IPS DF 6.9 (cell line): ENCODE data around the gene TCF4.

Experiments
- DNase-seq: peaks from one replicate; pipeline ENCODE4 v3.0.0-alpha.2; 2013; ENCODE audit warnings: low read depth, low spot score
- H3K27ac ChIP-seq: one replicate; pipeline ENCODE4 v1.5.1; 2013; ENCODE audit warnings: low read length, control low read depth
- H3K27me3 ChIP-seq: 2 replicates; pipeline ENCODE4 v1.6.1; 2013; ENCODE audit warnings: mild to moderate bottlenecking, low read length; ENCODE audit not compliant: control insufficient read depth, insufficient read depth
- H3K36me3 ChIP-seq: 2 replicates; pipeline ENCODE4 v1.6.1; 2013; ENCODE audit warnings: low read length; ENCODE audit not compliant: control insufficient read depth, insufficient read depth
- H3K4me1 ChIP-seq: 2 replicates; pipeline ENCODE4 v1.6.1; 2013; ENCODE audit warnings: low read length; ENCODE audit not compliant: control insufficient read depth, insufficient read depth
- H3K4me3 ChIP-seq: 2 replicates; pipeline ENCODE4 v1.5.1; 2013; ENCODE audit warnings: mild to moderate bottlenecking, low read length
- H3K9me3 ChIP-seq: 2 replicates; pipeline ENCODE4 v1.6.1; 2013; ENCODE audit warnings: low read length, inconsistent platforms; ENCODE audit not compliant: control insufficient read depth, insufficient read depth
- WGBS: extraction: QIAGEN DNeasy Blood & Tissue Kit; methylation state at CpG from one replicate; pipeline ENCODE4 v1.1.7; 2013; ENCODE audit warnings: mixed read lengths, missing lambda C conversion rate; ENCODE audit not compliant: insufficient read length, insufficient coverage; 5-methylcytosine and 5-hydroxymethylcytosine counted together

TCF4 gene

DNA sequence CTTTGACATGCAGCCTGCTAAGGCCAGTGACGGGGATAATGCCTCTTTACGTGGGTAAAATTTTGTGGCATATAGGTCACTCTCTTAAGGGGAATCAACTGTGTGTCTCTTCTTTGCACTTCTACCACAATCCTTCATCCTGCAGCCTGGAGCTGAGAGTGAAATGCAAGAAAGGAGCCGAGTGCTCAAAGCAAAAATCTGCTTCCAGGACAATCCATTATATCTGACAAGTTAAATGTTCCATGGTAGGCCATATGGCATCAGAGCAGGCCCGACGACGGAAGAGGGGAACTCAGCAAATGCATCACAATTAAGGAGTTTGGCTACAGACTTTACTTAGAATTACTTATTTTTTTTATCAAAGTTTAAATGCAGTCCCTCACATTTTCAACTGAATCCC, 171.2 kb downstream of the TCF4 start:
- Histone ChIP-seq H3K4me1 (peaks cover 4% of the 10 kb centered on the region; the same call in 1 of the 2 replicates), H3K9me3 (no peaks in the 10 kb centered on the region), H3K27ac (no peak overlapping the region), H3K4me3 (no peak overlapping the region), H3K36me3 (no peaks in the 10 kb centered on the region), H3K27me3 (no peaks in the 10 kb centered on the region)
- no peak for DNase-seq
- no CpG with 5 or more reads among the region's 6 CpGs for WGBS

DNA sequence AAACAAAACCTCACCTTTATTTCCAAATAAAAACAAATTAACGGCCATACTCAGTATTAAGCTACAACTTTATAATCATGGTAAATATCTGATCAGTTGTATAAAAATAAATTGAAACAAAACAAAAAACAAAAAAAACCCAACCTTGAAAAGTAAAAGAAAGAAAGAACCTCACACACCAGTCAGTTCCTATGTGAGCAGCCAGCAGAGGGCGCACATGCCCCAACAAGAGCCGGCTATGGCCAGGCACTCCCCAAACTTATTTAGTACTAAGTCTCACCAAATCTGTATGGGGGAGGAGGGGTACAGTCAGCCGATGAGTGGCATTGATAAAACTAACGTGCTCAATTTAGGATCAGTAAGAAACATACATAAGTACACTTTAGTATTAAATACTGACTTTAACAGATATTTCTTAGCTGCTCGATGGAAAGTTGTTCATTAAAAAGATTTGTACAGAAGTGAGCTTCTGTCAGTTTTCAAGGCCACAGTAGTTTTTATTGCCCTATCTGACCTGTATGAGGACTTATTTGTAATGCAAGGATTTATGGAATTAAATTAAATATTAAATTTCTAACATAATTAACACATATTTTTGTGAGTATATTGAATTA, 172.6 kb downstream of the TCF4 start:
- no peaks in the 10 kb centered on the region for H3K36me3 ChIP-seq
- H3K4me1 ChIP-seq: peaks cover 4% of the 10 kb centered on the region; the same call in 1 of the 2 replicates
- H3K9me3 ChIP-seq: no peaks in the 10 kb centered on the region
- no peak overlapping the region for H3K27ac ChIP-seq
- no peaks in the 10 kb centered on the region for H3K27me3 ChIP-seq
- DNase-seq: peak; percentile 76
- H3K4me3 ChIP-seq: no peak overlapping the region
- 100% methylated on average over 1 of the region's 6 CpGs for WGBS

DNA sequence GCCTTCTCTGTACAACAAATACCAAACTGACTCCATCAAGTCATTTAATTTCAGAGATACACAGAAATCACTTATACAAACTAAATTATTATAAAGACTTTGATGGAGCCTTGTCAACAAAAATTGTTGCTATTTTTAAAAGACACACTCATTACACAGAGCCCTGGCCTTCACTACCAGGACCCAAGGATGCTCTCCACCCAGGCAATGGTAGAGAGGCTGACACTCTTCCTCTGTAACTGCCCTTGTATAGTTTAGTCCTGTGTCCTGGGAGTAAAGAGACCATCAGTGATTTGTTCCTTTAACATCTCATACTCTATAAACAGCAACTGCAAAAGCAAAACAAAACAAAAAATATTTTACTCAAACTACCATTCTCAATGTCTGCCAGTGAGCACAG, 173.5 kb downstream of the TCF4 start:
- H3K9me3 ChIP-seq: no peaks in the 10 kb centered on the region
- no peak overlapping the region for H3K4me3 ChIP-seq
- H3K36me3 ChIP-seq: no peaks in the 10 kb centered on the region
- H3K4me1 ChIP-seq: peaks cover 4% of the 10 kb centered on the region; the same call in 1 of the 2 replicates
- no peaks in the 10 kb centered on the region for H3K27me3 ChIP-seq
- no peak for DNase-seq
- no peak overlapping the region for H3K27ac ChIP-seq

DNA sequence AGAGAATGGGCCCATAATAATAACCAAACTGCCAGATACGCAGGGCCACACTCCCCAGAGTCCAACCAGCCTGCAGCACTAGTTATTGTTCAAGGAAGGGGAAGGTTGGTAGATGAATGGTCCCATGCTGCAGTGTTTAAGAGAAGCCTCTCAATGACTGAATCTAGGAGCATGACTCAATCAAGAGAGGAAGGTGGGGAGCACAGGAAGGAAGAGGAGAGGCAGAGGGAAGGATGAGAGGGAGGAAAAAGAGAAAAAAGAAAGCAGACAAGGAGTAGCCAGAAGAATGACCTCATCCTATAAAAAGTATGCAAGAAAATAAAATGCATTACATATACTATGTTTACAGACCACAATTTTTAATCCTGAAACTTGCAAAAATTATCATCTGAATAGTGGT, 174.5 kb downstream of the TCF4 start:
- H3K4me3 ChIP-seq: no peak overlapping the region
- H3K36me3 ChIP-seq: no peaks in the 10 kb centered on the region
- peaks cover 4% of the 10 kb centered on the region; the same call in 1 of the 2 replicates for H3K4me1 ChIP-seq
- no peaks in the 10 kb centered on the region for H3K9me3 ChIP-seq
- no peaks in the 10 kb centered on the region for H3K27me3 ChIP-seq
- no peak overlapping the region for H3K27ac ChIP-seq
- no CpG with 5 or more reads among the region's 1 CpG for WGBS
- DNase-seq: no peak

DNA sequence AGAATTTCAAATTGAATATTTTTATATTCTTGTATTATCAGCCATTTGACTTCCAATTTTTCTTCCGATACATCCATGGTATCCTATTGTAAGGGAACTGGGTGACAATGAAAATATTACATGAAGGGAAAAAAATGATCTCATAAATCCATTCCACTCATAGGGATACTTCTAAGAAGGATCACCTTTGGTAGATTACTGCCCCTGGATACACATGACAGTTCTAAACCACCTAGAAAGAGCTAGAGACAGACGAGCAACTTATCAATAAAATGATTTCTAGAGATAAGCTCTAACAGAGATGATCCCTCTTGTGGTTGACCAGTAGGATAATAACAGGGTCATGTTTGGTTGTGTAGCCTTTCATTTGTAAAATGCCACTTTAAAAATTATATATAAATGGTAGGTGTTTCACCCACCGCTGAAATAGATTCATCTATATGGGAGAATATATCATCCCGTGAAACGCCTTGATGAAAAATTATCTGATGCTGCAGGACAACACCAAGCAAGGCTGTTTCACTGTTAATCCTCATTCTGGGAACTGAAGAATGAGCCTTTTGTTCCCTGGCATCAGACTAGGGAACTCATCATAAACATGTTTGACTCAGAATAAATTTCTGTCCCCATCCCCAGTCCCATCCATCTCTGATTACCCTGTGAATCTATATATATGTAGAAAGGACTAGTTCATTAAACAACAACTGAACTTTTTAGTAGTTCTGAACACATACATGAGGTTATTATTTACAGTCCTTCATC, 180.0 kb downstream of the TCF4 start:
- Histone ChIP-seq H3K4me3 (no peak overlapping the region), H3K9me3 (no peaks in the 10 kb centered on the region), H3K27me3 (no peaks in the 10 kb centered on the region), H3K4me1 (peaks cover 2% of the 10 kb centered on the region; the same call in 1 of the 2 replicates), H3K36me3 (no peaks in the 10 kb centered on the region), H3K27ac (no peak overlapping the region)
- no CpG with 5 or more reads among the region's 5 CpGs for WGBS
- DNase-seq: no peak

DNA sequence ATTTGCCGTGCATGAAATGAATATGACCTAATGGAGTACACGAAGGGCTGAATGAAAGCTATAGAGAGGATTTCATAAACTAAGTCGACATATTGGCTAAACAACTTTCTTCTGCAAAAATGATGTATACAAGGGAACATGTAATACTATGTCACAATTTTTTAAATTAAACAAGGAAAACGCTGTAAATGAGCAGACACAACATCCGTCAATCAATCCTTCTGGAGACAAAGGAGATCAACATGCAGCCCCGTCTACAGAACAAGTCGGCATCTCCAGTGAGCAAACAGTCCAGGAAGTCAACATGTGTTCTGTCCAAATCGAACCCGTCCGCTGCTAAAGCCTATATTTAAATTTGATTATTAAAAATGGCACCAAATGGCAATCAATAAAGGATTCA, 180.8 kb downstream of the TCF4 start:
- Histone ChIP-seq H3K27ac (no peak overlapping the region), H3K4me1 (peaks cover 1% of the 10 kb centered on the region; the same call in 1 of the 2 replicates), H3K9me3 (no peaks in the 10 kb centered on the region), H3K36me3 (no peaks in the 10 kb centered on the region), H3K4me3 (no peak overlapping the region), H3K27me3 (no peaks in the 10 kb centered on the region)
- no peak for DNase-seq
- WGBS: no CpG with 5 or more reads among the region's 10 CpGs

DNA sequence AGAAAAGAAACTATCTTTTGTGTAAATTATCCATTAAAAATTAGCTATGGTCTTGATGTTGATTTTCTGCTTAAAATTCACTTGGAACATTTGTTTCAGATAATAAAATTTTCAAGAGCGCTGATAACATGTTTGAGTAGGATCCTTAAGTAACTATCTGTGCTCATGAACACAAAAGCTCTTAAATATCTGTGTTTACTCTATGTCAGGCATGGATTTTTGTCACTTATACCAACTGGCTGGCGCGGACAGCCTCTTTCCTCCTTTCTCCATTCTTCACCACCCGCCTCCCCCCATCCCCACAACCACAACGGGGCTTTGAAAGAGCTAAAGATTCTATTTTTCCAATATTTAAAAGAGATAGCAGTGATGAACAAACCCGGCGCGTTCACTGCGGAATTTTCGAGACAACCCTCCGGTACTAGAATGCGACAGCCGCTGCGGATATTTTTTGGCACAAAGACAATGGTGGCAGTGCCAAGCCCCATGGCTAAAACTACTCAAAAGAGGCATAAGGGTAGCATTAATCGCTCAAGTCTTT, 181.5 kb downstream of the TCF4 start:
- no CpG with 5 or more reads among the region's 15 CpGs for WGBS
- no peaks in the 10 kb centered on the region for H3K36me3 ChIP-seq
- no peak overlapping the region for H3K27ac ChIP-seq
- no peak for DNase-seq
- H3K4me1 ChIP-seq: peaks cover 1% of the 10 kb centered on the region; the same call in 1 of the 2 replicates
- H3K9me3 ChIP-seq: no peaks in the 10 kb centered on the region
- no peaks in the 10 kb centered on the region for H3K27me3 ChIP-seq
- no peak overlapping the region for H3K4me3 ChIP-seq

DNA sequence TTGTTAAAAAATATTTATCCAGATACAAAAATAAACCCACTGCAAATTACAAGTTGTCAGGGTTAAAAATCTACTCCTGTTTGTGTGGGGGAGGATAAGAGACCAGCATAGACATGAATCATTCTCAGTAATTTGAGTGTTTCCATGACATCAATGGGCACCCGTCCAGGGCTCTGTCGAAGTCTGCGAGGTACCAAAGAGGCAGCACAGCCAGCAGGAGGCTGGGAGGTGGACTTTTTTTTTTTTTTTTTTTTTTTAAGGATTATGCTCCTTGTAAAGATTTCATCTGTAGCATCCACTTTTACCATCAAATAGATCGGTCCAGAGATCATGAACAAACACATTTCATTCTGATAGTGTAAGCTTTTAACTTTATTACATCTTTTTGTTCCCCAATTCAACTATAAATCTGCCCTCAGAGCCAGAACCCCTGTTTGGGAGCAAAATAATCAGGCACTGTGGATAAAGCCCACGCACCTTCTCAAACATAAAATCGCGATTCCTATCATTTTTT, 182.0 kb downstream of the TCF4 start:
- no peak overlapping the region for H3K27ac ChIP-seq
- no CpG with 5 or more reads among the region's 7 CpGs for WGBS
- no peak overlapping the region for H3K4me3 ChIP-seq
- H3K36me3 ChIP-seq: no peaks in the 10 kb centered on the region
- peaks cover 4% of the 10 kb centered on the region; the same call in 1 of the 2 replicates for H3K4me1 ChIP-seq
- H3K27me3 ChIP-seq: no peaks in the 10 kb centered on the region
- H3K9me3 ChIP-seq: no peaks in the 10 kb centered on the region
- no peak for DNase-seq

DNA sequence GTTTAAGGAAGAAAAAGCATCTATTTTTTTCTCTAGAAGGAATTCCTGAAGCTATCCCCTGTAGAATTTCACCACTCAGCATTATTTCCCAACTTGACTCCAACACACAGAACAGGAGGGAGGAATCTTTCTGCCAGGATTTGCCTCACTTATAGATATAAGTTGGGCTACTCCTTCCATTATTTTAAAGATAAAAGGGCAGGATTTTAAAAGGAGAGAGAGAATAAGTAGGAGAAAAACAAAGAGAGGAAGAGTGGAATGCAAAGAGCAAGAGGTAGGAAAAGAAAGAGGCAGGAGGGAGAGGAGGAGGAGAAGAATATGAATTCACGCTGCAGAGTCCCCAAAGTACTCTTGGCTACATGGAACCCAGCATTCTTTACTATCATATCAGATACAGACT, 182.5 kb downstream of the TCF4 start:
- WGBS: no CpG with 5 or more reads among the region's 1 CpG
- DNase-seq: no peak
- H3K36me3 ChIP-seq: no peaks in the 10 kb centered on the region
- H3K27ac ChIP-seq: no peak overlapping the region
- H3K27me3 ChIP-seq: no peaks in the 10 kb centered on the region
- peaks cover 5% of the 10 kb centered on the region; the same call in 1 of the 2 replicates for H3K4me1 ChIP-seq
- H3K4me3 ChIP-seq: no peak overlapping the region
- no peaks in the 10 kb centered on the region for H3K9me3 ChIP-seq

DNA sequence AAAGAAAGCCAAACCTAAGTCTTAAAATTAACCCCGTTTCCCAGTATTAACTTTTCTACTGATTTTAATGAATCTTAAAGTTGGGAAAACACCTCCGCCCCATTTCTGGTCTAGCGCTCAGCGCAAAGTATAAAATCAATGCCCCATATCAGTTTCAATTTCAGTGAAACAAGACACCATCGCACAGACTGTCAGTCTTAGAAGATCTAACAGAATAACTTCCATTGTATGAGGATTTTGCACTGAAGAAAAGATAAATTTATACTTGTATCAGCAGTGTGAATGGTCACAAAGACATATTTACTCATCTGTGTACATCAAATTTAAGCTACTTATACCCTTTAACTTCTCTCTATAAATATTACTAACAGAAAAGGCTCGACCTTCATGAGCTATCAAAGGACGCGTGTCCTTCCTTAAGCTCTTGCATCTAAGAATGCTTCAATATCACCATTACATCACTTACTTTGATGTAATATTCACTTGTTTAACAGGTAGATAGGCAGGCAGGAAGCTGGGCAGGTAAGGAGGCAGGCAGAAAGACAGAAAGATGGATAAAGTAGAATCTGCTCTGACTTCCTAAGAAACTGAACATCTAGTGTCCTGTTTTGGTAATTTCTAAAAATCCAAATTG, 183.0 kb downstream of the TCF4 start:
- no peaks in the 10 kb centered on the region for H3K9me3 ChIP-seq
- no peaks in the 10 kb centered on the region for H3K27me3 ChIP-seq
- H3K27ac ChIP-seq: no peak overlapping the region
- no peaks in the 10 kb centered on the region for H3K36me3 ChIP-seq
- no peak for DNase-seq
- H3K4me1 ChIP-seq: peaks cover 5% of the 10 kb centered on the region; the same call in 1 of the 2 replicates
- WGBS: no CpG with 5 or more reads among the region's 8 CpGs
- no peak overlapping the region for H3K4me3 ChIP-seq
